Peyer's patch (tissue), 4 donors: ENCODE data around the gene SHANK1.

Source experiments
- POLR2A ChIP-seq, 2 donors: fragments of 450-650 bp; IDR thresholded peaks; one replicate each; pipeline ENCODE4 v1.5.1; 2017; ENCODE audit warnings: antibody characterized with exemption in 2 of 2, mild to moderate bottlenecking in 2 of 2, moderate library complexity in 2 of 2
- TF ChIP-seq, protein P1 (sequence below), 6 experiments: fragments of 450-650 bp in 4 of 6; fragments of 200-600 bp in 2 of 6; sonication (generic) in 1 of 6; IDR thresholded peaks; one replicate each; pipeline ENCODE4 v1.5.1; 2017 to 2019; ENCODE audit warnings: antibody characterized with exemption in 6 of 6, mild to moderate bottlenecking in 3 of 6, moderate library complexity in 1 of 6

DNA sequence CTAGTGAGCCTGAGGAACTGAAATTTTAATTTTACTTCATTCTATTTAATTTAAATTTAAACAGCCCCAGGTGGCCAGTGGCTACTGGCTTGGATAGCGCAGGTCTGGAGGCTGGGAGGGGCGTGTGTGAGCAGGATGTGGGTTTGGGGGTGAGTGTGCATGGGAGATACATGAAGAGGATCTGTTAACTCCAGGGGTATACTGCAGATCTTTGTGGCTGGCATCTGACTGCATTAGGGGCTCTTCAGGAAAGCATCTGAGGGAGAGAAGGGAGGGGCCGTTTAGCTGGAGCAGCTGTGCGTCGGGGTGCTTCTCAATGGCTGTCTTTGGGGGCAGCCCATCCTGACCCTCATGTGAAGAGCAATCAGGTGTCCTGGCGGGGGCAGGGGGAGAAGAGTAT lies 6.8 kb downstream of the SHANK1 start:
- no peak for TF ChIP-seq POLR2A (IDR thresholded peaks at IDR 0.05)
- TF ChIP-seq, protein P1, sequence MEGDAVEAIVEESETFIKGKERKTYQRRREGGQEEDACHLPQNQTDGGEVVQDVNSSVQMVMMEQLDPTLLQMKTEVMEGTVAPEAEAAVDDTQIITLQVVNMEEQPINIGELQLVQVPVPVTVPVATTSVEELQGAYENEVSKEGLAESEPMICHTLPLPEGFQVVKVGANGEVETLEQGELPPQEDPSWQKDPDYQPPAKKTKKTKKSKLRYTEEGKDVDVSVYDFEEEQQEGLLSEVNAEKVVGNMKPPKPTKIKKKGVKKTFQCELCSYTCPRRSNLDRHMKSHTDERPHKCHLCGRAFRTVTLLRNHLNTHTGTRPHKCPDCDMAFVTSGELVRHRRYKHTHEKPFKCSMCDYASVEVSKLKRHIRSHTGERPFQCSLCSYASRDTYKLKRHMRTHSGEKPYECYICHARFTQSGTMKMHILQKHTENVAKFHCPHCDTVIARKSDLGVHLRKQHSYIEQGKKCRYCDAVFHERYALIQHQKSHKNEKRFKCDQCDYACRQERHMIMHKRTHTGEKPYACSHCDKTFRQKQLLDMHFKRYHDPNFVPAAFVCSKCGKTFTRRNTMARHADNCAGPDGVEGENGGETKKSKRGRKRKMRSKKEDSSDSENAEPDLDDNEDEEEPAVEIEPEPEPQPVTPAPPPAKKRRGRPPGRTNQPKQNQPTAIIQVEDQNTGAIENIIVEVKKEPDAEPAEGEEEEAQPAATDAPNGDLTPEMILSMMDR (IDR thresholded peaks at IDR 0.05): no peak
